ENCODE measurements around the gene ZNF560.

- no peak for TF ChIP-seq CREB5 (CRISPR knock-in tag; IDR thresholded peaks at IDR 0.05; ENCODE audit: low read depth)
- TF ChIP-seq ESRRG (CRISPR knock-in tag; IDR thresholded peaks at IDR 0.05) = no peak
- TF ChIP-seq PATZ1 (CRISPR knock-in tag; IDR thresholded peaks at IDR 0.05; ENCODE audit: borderline replicate concordance) = no peak
- TF ChIP-seq ARNTL (CRISPR knock-in tag; IDR thresholded peaks at IDR 0.05; ENCODE audit: borderline replicate concordance, low read depth) = no peak
- no peak for TF ChIP-seq BACH2 (CRISPR knock-in tag; IDR thresholded peaks at IDR 0.05; ENCODE audit: borderline replicate concordance)
- TF ChIP-seq ZNF8 (CRISPR knock-in tag; IDR thresholded peaks at IDR 0.05) = no peak
- TF ChIP-seq ZFP30 (CRISPR knock-in tag; IDR thresholded peaks at IDR 0.05) = no peak
Observed at GRCh38 chr19:9547870-9548269, 49.5 kb upstream of the ZNF560 start.

Data from SK-N-SH treated with all-trans-retinoic acid at 6 μM for 48 hours (cell line).